ENCODE measurements around the gene ITCH.
"Not testable (repeated sequence)": the region's sequence is repeated elsewhere in the genome, so short reads cannot be mapped to it uniquely, and the experiment has no call there.

DNA sequence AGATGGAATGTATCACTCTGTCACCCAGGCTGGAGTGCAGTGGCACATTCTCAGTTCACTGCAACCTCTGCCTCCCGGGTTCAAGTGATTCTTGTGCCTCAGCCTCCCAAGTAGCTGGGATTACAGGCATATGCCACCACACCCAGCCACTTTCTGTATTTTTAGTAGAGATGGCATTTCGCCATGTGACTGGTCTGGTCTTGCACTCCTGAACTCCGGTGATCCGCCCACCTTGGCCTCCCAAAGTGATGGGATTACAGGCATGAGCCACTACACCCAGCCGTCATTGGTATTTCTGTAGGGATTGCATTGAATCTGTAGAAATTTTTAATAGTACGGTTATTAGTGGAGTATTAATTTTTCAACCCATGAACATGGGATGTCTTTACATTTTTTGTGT, 134.5 kb downstream of the ITCH start:
- not testable (repeated sequence) for TF ChIP-seq EZH2 (IDR thresholded peaks at IDR 0.05; ENCODE audit: borderline replicate concordance, insufficient read depth, low read length, poor library complexity, severe bottlenecking); POLR2AphosphoS5 (IDR thresholded peaks at IDR 0.05); REST (IDR thresholded peaks at IDR 0.05; ENCODE audit: borderline replicate concordance); MXI1 (conservative IDR thresholded peaks at IDR 0.05; ENCODE audit: poor library complexity, severe bottlenecking); TAF1 (IDR thresholded peaks at IDR 0.05; ENCODE audit: low read depth); RAD21 (conservative IDR thresholded peaks at IDR 0.05); EP300 (conservative IDR thresholded peaks at IDR 0.05; ENCODE audit: poor library complexity, severe bottlenecking)
- TF ChIP-seq, protein P1, sequence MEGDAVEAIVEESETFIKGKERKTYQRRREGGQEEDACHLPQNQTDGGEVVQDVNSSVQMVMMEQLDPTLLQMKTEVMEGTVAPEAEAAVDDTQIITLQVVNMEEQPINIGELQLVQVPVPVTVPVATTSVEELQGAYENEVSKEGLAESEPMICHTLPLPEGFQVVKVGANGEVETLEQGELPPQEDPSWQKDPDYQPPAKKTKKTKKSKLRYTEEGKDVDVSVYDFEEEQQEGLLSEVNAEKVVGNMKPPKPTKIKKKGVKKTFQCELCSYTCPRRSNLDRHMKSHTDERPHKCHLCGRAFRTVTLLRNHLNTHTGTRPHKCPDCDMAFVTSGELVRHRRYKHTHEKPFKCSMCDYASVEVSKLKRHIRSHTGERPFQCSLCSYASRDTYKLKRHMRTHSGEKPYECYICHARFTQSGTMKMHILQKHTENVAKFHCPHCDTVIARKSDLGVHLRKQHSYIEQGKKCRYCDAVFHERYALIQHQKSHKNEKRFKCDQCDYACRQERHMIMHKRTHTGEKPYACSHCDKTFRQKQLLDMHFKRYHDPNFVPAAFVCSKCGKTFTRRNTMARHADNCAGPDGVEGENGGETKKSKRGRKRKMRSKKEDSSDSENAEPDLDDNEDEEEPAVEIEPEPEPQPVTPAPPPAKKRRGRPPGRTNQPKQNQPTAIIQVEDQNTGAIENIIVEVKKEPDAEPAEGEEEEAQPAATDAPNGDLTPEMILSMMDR (IDR thresholded peaks at IDR 0.05; ENCODE audit: poor library complexity, severe bottlenecking), result not testable (repeated sequence)

Measured in neural cell (in vitro differentiated cells).